Inflammatory macrophage treated with lipopolysaccharide for 1 hour (primary cell): ENCODE results near the gene LCOR.

Experiments used
- DNase-seq, 2 donors: peaks; one replicate each; pipeline ENCODE4 v3.0.0-alpha.2; 2020 to 2022

LCOR gene

GRCh38 chr10:96890580-96890979 lies 58.5 kb downstream of the LCOR start:
- no peak for DNase-seq

- no peak for DNase-seq
Measured at GRCh38 chr10:96891840-96892239, 59.7 kb downstream of the LCOR start.

GRCh38 chr10:96895662-96896424 lies 63.7 kb downstream of the LCOR start:
- no peak for DNase-seq

DNA sequence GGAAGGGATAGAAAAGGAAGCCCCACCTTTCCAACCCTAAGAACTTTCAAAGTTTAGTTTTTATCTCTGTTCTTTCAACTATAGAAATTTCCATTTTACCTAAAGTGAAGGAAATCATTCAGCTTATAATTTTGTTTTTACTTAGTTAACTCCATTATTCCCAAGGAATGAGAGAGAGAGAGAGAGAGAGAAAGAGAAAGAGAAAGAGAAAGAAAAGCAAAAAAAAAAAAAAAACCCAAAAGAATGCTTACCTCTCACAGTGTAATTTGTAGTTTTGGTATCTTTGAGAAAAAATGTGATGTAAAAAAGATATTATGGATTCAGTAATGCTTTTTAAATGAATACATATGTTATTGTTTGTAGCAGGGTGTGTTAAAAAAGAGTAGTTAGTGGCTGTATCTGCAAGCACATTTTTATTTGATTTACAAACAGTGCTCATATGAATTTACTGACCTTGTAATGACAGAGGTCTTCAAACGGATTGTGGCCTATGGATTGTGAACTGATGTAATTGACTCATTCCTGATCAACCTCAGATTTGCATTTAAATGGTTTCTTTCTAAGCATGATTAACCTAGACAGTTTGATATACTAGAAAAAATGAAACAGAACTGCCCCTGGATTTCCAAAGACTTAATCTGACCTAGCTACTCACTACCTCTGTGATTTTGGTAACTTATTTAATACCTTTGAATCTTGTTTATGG lies 64.9 kb downstream of the LCOR start:
- no peak for DNase-seq

DNA sequence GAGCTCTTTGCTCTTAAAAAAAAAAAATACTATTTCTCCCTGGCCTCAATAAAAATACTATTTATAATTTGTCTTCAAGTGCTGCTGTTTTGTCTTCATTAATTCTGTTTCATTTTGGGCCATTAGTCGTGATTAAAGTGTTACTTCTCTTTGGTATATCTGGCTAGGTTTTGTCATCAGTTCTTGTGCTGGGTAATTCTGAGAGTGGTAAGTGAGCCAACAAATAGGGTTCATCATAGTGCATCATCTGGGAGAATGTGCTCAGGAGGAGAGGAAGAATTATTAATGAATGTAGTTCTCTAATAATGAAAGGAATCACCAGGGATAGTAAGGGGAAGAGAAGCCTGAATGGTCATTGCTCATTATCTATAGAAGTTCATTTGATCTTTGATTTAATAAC lies 70.0 kb downstream of the LCOR start:
- no peak for DNase-seq

GRCh38 chr10:96902731-96903358 lies 70.7 kb downstream of the LCOR start:
- DNase-seq: no peak

GRCh38 chr10:96904648-96905047 lies 72.5 kb downstream of the LCOR start:
- DNase-seq: no peak

DNA sequence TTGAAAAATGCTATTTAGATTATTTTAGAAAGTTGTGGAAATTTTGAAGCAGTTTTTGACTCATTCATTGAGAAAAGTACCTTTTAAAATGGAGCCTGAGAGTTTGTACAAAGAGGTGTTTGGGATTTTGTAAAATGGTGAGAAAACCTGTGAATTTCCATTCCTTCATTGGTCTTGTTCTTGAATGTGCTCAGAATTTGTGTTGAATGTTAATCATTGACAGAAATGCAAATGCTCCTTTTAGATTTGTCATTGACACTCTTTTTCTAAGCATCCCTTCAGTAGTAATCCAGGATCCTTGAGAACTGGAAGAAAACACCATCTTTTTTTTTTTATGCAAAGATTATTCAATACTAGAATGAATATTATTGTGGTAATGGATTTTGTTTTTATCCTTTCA lies 74.8 kb downstream of the LCOR start:
- DNase-seq: no peak

- peak in 1 of 2 donors; percentile 80 for DNase-seq
Measured at GRCh38 chr10:96910488-96911395, 78.6 kb downstream of the LCOR start.

GRCh38 chr10:96912405-96912804 lies 80.3 kb downstream of the LCOR start:
- no peak for DNase-seq

GRCh38 chr10:96913906-96914305 lies 81.8 kb downstream of the LCOR start:
- DNase-seq: no peak

- DNase-seq: no peak
Measured at GRCh38 chr10:96917628-96918027, 85.5 kb downstream of the LCOR start.

DNA sequence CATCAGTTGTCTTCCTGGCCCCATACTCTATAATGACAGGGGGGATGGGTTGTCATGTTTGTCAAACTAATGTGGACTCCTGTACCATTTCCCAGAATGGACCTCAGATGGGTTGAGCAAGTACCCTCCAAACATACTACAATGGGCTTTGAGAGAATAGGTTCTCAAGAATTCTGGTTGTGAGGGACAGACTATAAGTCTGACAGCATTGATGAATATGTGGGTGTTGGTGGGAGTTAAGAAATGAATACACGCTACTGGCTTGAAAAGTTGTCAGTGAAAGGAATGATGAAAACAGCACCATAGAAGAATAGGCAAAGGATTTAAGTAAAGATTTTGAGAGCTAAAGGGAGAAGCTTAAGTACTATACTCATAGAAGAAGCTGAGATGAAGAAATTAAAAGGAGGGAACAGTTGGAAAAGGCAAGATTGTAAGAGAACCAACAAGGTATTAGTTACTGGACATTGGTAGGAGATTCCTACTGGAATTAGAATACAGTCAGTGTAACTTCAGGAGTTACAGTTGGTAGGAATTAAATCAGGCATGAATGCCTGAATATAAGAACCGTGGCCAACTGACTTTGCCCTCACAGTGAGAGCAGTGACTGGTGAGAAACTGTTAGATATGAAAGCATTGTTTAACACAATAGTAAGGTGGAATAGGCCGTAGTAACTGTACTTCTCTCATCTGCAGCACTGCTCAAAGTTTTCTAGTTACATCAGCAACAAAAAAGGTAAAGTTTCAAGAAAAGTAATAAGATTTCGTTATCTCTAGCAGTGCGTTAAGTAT lies 86.3 kb downstream of the LCOR start:
- no peak for DNase-seq

- peak; percentile 47 to 72 for DNase-seq
Measured at GRCh38 chr10:96919785-96920430, 87.8 kb downstream of the LCOR start.

GRCh38 chr10:96921655-96922054 lies 89.6 kb downstream of the LCOR start:
- DNase-seq: no peak

DNA sequence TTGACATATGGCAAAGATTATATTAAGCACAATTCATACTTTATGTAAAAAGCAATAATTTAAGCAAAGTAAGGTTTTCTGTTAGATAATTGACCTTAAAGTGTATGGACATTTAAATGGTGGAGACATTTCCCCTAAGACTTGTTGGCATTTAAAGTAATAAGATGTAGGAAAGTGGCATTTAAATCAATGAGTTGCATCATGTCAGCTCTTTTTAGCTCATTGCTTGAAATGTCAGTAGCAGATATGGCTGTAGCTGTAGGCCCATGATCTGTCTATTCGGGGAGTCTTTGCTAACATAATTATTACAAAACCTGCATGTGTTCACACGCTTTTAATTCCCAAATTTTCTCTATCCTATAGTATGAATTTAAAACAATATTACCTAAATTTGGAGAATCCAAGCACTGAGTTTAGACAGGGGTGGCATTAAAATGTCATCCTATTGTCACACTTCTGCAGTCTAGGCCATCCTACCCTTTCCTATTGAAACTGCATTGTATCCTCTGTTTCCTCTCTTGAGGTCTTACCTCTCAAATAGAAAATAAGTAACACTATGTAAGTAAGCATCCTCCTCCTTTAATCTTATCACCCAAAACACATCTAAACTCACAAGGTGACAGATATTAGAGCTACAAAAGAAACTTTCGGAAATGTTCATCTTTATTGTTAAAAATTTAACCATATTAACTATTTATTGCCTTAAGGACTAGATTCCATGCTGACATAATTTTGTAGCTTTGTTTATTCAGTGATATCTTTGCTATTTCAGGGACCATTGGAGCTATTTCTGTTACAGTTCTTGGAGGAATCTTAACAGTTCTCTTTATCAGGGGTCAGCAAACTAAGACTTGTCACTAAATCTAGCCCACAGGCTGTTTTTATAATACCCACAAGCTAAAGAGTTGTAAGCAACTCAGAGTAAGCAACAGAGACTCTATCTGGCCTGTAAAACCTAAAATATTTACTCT lies 91.2 kb downstream of the LCOR start:
- DNase-seq: peak in 1 of 2 donors; percentile 42

DNA sequence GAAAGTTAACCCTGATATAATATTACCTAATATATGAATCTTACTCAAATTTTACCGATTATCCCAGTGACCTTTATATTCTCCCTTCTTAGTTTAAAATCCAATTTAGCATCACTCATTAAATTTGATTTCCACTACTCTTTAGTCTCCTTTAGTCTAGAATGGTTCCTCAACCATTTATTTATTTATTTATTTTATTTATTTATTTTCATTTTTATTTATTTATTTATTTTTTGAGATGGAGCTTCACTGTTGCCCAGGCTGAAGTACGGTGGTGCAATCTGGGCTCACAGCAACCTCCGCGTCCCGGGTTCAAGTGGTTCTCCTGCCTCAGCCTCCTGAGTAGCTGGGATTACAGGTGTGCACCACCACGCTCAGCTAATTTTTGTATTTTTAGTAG lies 92.8 kb downstream of the LCOR start:
- no peak for DNase-seq

- no peak for DNase-seq
Measured at GRCh38 chr10:96930469-96930868, 98.4 kb downstream of the LCOR start.

DNA sequence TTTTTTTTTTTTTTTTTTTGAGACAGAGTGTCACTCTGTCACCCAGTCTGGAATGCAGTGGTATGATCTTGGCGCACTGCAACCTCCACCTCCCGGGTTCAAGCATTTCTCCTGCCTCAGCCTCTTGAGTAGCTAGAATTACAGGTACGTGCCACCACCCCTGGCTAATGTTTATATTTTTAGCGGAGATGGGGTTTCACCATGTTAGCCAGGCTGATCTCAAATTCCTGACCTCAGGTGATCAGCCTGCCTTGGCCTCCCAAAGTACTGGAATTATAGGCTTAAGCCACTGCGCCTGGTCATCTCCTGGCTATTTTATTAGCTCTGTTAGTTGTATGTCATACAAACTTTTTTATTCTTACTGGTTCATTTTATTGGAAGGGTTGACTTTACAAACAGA lies 103.0 kb downstream of the LCOR start:
- no peak for DNase-seq

DNA sequence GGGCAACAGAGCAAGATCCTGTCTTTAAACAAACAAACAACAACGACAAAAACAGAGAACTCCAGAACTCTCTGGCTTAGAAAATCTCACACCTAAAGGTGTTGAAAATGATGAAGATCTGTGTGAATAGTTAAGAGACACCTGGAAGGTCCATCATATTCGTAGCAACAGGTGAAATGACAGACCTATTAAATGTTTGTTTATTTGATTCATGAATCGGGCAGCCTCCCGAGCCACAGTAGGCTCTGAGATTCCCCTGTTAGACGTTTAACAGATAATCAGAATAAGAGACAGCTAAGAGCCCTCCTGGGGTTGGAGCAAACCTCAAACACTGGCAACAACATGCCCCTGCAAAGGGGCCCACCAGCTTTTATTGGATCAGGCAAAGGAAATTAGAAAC lies 103.7 kb downstream of the LCOR start:
- no peak for DNase-seq
